Neural cell (in vitro differentiated cells): Measurements from ENCODE around the gene TMED9.

Source experiments
- CTCF ChIP-seq: fragments of 450-650 bp; IDR thresholded peaks from 2 replicates; pipeline ENCODE4 v1.5.1; 2014; ENCODE audit warnings: antibody characterized with exemption, mild to moderate bottlenecking, moderate library complexity; ENCODE audit not compliant: poor library complexity, severe bottlenecking
- EP300 ChIP-seq: fragments of 450-650 bp; conservative IDR thresholded peaks from 2 replicates; pipeline ENCODE4 v1.6.1; 2014; ENCODE audit warnings: antibody characterized with exemption, mild to moderate bottlenecking, moderate library complexity; ENCODE audit not compliant: poor library complexity, severe bottlenecking
- EZH2 ChIP-seq: fragments of 200-600, 300-800 bp; shearing (Covaris generic), sonication (generic); IDR thresholded peaks from 2 replicates; pipeline ENCODE4 v1.6.1; 2014; ENCODE audit warnings: antibody characterized with exemption, low read length, borderline replicate concordance, mild to moderate bottlenecking; ENCODE audit not compliant: insufficient read depth, poor library complexity, severe bottlenecking
- POLR2AphosphoS5 ChIP-seq: IDR thresholded peaks from 2 replicates; pipeline ENCODE4 v1.6.1; 2012
- RAD21 ChIP-seq: fragments of 450-650 bp; conservative IDR thresholded peaks from 2 replicates; pipeline ENCODE4 v1.6.1; 2014; ENCODE audit warnings: antibody characterized with exemption, mild to moderate bottlenecking, moderate library complexity
- REST ChIP-seq: IDR thresholded peaks from 2 replicates; pipeline ENCODE4 v1.6.1; 2012; ENCODE audit warnings: borderline replicate concordance

DNA sequence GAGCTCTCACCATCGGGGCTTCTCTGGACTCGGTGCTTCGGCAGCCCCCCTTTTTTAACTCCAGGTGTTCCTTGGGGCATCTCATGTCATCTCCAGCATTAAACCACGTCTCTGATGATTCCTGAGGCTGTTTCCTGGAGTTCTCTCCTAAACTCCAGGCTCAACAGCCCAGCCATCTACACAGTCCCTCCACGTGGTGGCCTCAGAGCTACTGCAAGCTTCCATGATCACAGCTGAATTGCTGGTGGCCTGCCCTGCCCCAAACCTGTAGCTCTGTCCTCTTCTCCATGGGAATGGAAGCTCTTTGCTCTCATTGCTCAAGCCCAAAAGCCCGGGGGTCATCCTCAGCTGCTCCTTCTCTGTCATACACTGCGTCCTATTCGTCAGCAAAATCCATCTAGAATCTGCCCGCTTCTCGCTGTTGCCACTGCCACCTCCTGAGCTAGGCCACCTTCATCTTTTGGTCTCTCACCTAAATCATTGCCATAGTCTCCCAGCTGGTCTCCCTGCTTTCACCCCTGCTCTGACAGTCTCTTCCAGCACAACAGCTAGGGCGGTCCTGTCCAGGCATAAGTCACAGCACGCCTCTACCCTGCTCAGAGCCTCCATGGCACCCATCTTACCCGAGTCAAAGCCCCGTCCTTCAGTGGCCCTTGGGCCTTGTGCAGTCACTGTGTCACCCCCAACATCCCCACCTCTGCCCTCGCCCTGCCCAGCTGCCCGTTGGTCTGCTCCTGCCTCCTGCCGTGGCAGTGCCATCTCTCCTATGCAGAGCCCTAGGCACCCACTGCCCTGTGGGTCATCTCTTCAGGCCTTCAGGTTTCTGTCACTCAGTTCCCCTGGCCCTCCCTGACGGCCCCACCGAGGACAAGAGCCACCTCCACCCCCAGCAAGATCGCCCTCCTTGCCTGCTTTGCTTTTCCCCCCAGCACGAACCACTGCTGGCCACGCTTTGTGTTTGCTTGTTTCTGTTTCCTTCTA, 14.4 kb downstream of the TMED9 start:
- TF ChIP-seq EZH2, result no peak
- TF ChIP-seq CTCF, result no peak
- TF ChIP-seq POLR2AphosphoS5, result no peak
- TF ChIP-seq REST, result no peak
- TF ChIP-seq RAD21, result no peak
- TF ChIP-seq EP300, result no peak
